Mammary microvascular endothelial cell (primary cell): ENCODE measurements around the gene CKM. TPM values are rescaled to one million over a fixed set of nuclear protein-coding genes. Genes with fewer than 3 reads are reported as not detected.

Experiments used
- total RNA-seq: library from RNA; depleted of rRNA; stranded (reverse); fragments of >200 nt; gene quantifications from 2 replicates; pipeline ENCODE4 v1.2.3, GENCODE V29; 2015

CKM gene
- not detected in 2 replicates for total RNA-seq

GRCh38 chr19:45322744-45323281 lies at the start of gene CKM:
Gene CKM, minus strand, starts transcription at chr19:45322875. Its CDS starts 3,162 bp downstream, at chr19:45319713.

DNA sequence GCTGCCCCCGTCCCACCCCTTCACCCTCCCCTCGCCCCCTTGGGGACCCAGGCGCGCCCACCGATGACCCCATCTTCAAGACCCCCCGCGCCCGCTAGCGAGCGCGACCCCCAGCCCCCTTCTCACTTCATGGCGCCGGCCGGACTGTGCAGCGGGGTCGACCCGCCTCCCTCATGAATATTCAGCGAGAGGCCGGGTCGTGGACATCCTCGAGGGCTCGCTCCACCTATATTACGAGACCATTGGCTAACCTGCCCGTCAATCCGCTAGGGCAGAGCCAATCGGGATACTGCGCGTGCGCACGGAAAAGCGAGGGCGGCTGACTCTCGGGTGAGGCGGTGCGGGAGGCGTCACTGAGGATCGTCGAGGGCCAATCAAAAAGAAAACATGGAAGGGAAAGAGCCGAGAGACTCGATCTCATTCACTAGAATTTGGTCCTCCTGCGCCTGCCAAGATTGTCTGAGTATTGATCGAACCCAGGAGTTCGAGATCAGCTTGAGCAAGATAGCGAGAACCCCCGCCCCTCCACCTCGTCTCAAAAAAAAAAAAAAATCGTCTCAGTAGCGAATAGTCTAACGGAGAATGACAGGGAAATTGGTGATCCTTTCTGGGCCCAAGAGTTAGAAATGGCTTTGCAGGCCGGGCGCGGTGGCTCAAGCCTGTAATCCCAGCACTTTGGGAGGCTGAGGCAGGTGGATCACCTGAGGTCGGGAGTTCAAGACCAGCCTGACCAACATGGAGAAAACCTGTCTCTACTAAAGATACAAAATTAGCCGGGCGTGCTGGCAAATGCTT lies 47.9 kb upstream of the CKM start, which contains the start of gene ERCC2:
Gene ERCC2 (minus strand): TSS at position 164 of the 795 bp plus-strand sequence. CDS start 33 bp downstream, at position 131.

DNA sequence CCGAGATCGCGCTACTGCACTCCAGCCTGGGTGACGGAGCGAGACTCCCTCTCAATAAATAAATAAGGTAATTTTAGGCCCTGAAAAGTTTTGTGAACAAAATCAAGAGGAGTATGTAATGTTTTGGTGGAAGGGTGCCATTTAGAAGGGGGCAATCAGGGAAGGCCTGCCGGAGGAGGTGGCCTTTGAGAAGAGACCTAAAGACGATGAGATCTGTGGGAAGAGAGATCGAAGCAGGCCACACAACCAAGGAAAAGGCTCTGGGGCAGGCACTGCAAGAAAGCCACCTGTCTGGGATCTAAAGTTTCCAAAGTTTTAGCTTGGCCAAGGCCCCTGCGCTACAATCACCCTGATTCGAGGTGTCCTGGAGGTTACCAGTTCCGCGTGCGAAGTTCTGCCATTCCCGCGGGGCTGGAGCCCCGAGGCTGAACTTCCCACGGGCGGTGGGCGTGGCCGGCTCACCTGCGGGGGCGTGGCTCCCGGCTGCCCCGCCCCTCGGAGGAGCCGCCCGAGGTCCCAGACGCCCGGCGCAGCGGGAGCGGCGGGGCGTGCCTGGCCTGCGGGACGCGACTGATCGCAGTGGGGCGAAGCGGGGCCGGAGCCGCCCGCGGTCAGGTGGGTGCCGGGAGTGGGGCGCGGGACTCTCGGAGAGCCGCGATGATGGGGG lies 17.7 kb upstream of the CKM start, which contains the start of gene KLC3:
Gene KLC3 (plus strand): TSS at position 519 of the 667 bp plus-strand sequence. CDS start 4,792 bp downstream, outside the sequence.

Other genes starting within 250 kb of the CKM start
- 0.54 and 1.2 TPM in 2 replicates for gene ZNF296, start 246.4 kb downstream of the CKM start, total RNA-seq
- gene GEMIN7, start 243.6 kb downstream of the CKM start, total RNA-seq: 61.6 and 68.9 TPM in 2 replicates
- gene PPP1R37, start 229.7 kb downstream of the CKM start, total RNA-seq: 30.6 and 32.1 TPM in 2 replicates
- 0.05 TPM in 1 of 2 replicates, not detected in the other for gene NKPD1, start 161.9 kb downstream of the CKM start, total RNA-seq
- 7.7 and 15.8 TPM in 2 replicates for gene TRAPPC6A, start 144.6 kb downstream of the CKM start, total RNA-seq
- 4.3 and 9.6 TPM in 2 replicates for gene BLOC1S3, start 144.1 kb downstream of the CKM start, total RNA-seq
- gene EXOC3L2, start 77.5 kb downstream of the CKM start, total RNA-seq: 1.9 and 2.6 TPM in 2 replicates
- 10.0 and 18.8 TPM in 2 replicates for gene MARK4, start 71.6 kb downstream of the CKM start, total RNA-seq
- gene KLC3, start 17.9 kb upstream of the CKM start, total RNA-seq: not detected in 2 replicates
- gene ERCC2, start 47.7 kb upstream of the CKM start, total RNA-seq: 44.8 and 56.5 TPM in 2 replicates
- gene PPP1R13L, start 82.2 kb upstream of the CKM start, total RNA-seq: 20.8 and 24.6 TPM in 2 replicates
- 22.1 and 25.8 TPM in 2 replicates for gene POLR1G, start 83.8 kb upstream of the CKM start, total RNA-seq
- 89.7 and 103 TPM in 2 replicates for gene ERCC1, start 101.0 kb upstream of the CKM start, total RNA-seq
- gene FOSB, start 145.1 kb upstream of the CKM start, total RNA-seq: 7.8 and 11.8 TPM in 2 replicates
- 6.4 and 13.3 TPM in 2 replicates for gene RTN2, start 174.2 kb upstream of the CKM start, total RNA-seq
- gene PPM1N, start 175.6 kb upstream of the CKM start, total RNA-seq: 0.89 TPM in 1 of 2 replicates, not detected in the other
- gene VASP, start 184.6 kb upstream of the CKM start, total RNA-seq: 219 and 220 TPM in 2 replicates